HFF-Myc (cell line): ENCODE measurements around the gene SMIM7.
"Not testable (repeated sequence)": the region's sequence is repeated elsewhere in the genome, so short reads cannot be mapped to it uniquely, and the experiment has no call there.

Experiments
- DNase-seq: peaks from one replicate; pipeline ENCODE4 v3.0.0-alpha.2; 2011; ENCODE audit warnings: low read depth; ENCODE audit errors: extremely low read depth
- H3K4me3 ChIP-seq: replicated peaks from 2 replicates; pipeline ENCODE4 v1.5.1; 2011; ENCODE audit warnings: low read depth, mild to moderate bottlenecking, control low read depth, low read length
- CTCF ChIP-seq: IDR thresholded peaks from 2 replicates; pipeline ENCODE4 v1.5.1; 2012; ENCODE audit warnings: mild to moderate bottlenecking, low read depth, low read length, control low read depth; ENCODE audit errors: missing control alignments

The SMIM7 gene

GRCh38 chr19:16657384-16657783 lies 2.6 kb downstream of the SMIM7 start:
- no peak for TF ChIP-seq CTCF
- no peak for DNase-seq
- H3K4me3 ChIP-seq: no peak overlapping the region

GRCh38 chr19:16655727-16656126 lies 4.2 kb downstream of the SMIM7 start:
- no peak for DNase-seq
- TF ChIP-seq CTCF: no peak

GRCh38 chr19:16654627-16655026 lies 5.3 kb downstream of the SMIM7 start:
- TF ChIP-seq CTCF: no peak
- DNase-seq: no peak
- no peak overlapping the region for H3K4me3 ChIP-seq

More at GRCh38 chr19:16655727-16656126, 4.2 kb downstream of the SMIM7 start:
- H3K4me3 ChIP-seq: no peak overlapping the region

- no peak overlapping the region for H3K4me3 ChIP-seq
- no peak for DNase-seq
- no peak for TF ChIP-seq CTCF
Observed at GRCh38 chr19:16654140-16654539, 5.8 kb downstream of the SMIM7 start.

GRCh38 chr19:16652854-16653253 lies 7.1 kb downstream of the SMIM7 start:
- H3K4me3 ChIP-seq: no peak overlapping the region
- no peak for DNase-seq
- no peak for TF ChIP-seq CTCF

- DNase-seq, H3K4me3 ChIP-seq: not testable (repeated sequence)
Observed at GRCh38 chr19:16651421-16652188, 8.3 kb downstream of the SMIM7 start.

- DNase-seq: no peak
- no peak for TF ChIP-seq CTCF
- H3K4me3 ChIP-seq: no peak overlapping the region
Observed at GRCh38 chr19:16650821-16651220, 9.1 kb downstream of the SMIM7 start.
